HepG2 (cell line): ENCODE measurements around the gene HSPE1. TPM values are rescaled to one million over a fixed set of nuclear protein-coding genes. Genes with fewer than 3 reads are reported as not detected.

ENCODE experiments used
- AKNA ChIP-seq: sonication (generic); formaldehyde crosslinking; IDR thresholded peaks from 2 replicates; pipeline ENCODE4 v1.4.0; 2020; ENCODE audit warnings: missing genetic modification reagents, borderline replicate concordance
- ESRRA ChIP-seq: sonication (generic); formaldehyde crosslinking; IDR thresholded peaks from 2 replicates; pipeline ENCODE4 v1.5.1; 2020; ENCODE audit warnings: mild to moderate bottlenecking, low read depth, missing genetic modification reagents
- HINFP ChIP-seq: sonication (generic); formaldehyde crosslinking; IDR thresholded peaks from 2 replicates; pipeline ENCODE4 v1.4.0; 2020; ENCODE audit warnings: low read depth, mild to moderate bottlenecking, missing genetic modification reagents
- HNRNPLL ChIP-seq: fragments of 200-400 bp; formaldehyde crosslinking; IDR thresholded peaks from 2 replicates; pipeline ENCODE4 v1.6.1; 2017; ENCODE audit warnings: mild to moderate bottlenecking, low read depth, low read length; ENCODE audit not compliant: poor library complexity, severe bottlenecking
- KMT2B ChIP-seq: IDR thresholded peaks from 2 replicates; pipeline ENCODE4 v1.6.1; 2016; ENCODE audit warnings: missing genetic modification reagents, missing compliant biosample characterization
- MED1 ChIP-seq: sonication (generic); formaldehyde crosslinking; IDR thresholded peaks from 2 replicates; pipeline ENCODE4 v1.4.0; 2020; ENCODE audit warnings: missing genetic modification reagents
- NFYB ChIP-seq: sonication (generic); formaldehyde crosslinking; IDR thresholded peaks from 2 replicates; pipeline ENCODE4 v1.4.0; 2020; ENCODE audit warnings: missing genetic modification reagents
- NR3C1 ChIP-seq: sonication (generic); formaldehyde crosslinking; IDR thresholded peaks from 2 replicates; pipeline ENCODE4 v1.4.0; 2020; ENCODE audit warnings: missing genetic modification reagents
- RARG ChIP-seq: sonication (generic); formaldehyde crosslinking; IDR thresholded peaks from 2 replicates; pipeline ENCODE4 v1.4.0; 2020; ENCODE audit warnings: low read depth, mild to moderate bottlenecking, missing genetic modification reagents
- SYNCRIP ChIP-seq: fragments of 200-400 bp; formaldehyde crosslinking; IDR thresholded peaks from 2 replicates; pipeline ENCODE4 v1.6.1; 2018; ENCODE audit warnings: mild to moderate bottlenecking, low read depth, low read length; ENCODE audit not compliant: insufficient read depth
- TARDBP ChIP-seq: sonication (generic); formaldehyde crosslinking; IDR thresholded peaks from 2 replicates; pipeline ENCODE4 v1.8.0; 2022; ENCODE audit warnings: mild to moderate bottlenecking, missing genetic modification reagents
- TBL1XR1 ChIP-seq: fragments of 150-350 bp; IDR thresholded peaks from 2 replicates; pipeline ENCODE4 v1.6.1; 2014; ENCODE audit warnings: borderline replicate concordance, low read length; ENCODE audit not compliant: partially characterized antibody
- TFE3 ChIP-seq: IDR thresholded peaks from 2 replicates; pipeline ENCODE4 v1.6.1; 2016
- TRAFD1 ChIP-seq: sonication (generic); formaldehyde crosslinking; IDR thresholded peaks from 2 replicates; pipeline ENCODE4 v1.5.1; 2020; ENCODE audit warnings: missing genetic modification reagents, mild to moderate bottlenecking, borderline replicate concordance
- ZBTB2 ChIP-seq: sonication (generic); formaldehyde crosslinking; IDR thresholded peaks from 2 replicates; pipeline ENCODE4 v1.8.0; 2022; ENCODE audit warnings: low read depth, missing genetic modification reagents
- ZNF256 ChIP-seq: sonication (generic); formaldehyde crosslinking; conservative IDR thresholded peaks from 2 replicates; pipeline ENCODE4 v1.4.0; 2020; ENCODE audit warnings: missing genetic modification reagents
- ZNF678 ChIP-seq: sonication (generic); formaldehyde crosslinking; IDR thresholded peaks from 2 replicates; pipeline ENCODE4 v1.4.0; 2020; ENCODE audit warnings: mild to moderate bottlenecking, missing genetic modification reagents
- ZNF879 ChIP-seq: sonication (generic); formaldehyde crosslinking; IDR thresholded peaks from 2 replicates; pipeline ENCODE4 v1.8.1; 2023; ENCODE audit warnings: missing genetic modification reagents
- polyA plus RNA-seq, 8 experiments: library from polyadenylated mRNA; depleted of rRNA in 3 of 8; stranded (reverse) in 7 of 8; unstranded in 1 of 8; fragments of >200 nt; fragmentation: Illumina TruSeq in 4 of 8; extraction: Trizol in 4 of 8; gene quantifications; 2 replicates each; pipeline versions ENCODE4 v1.2.1 to v1.2.3, GENCODE V29; 2011 to 2016; ENCODE audit warnings: low read depth in 4 of 8, missing spikeins in 1 of 8, mixed read lengths in 1 of 8; ENCODE audit not compliant: insufficient read depth in 1 of 8
- total RNA-seq, 5 experiments: library from RNA; depleted of rRNA; stranded (reverse); fragments of >200 nt; fragmentation: Illumina TruSeq; extraction: Trizol; gene quantifications; 2 replicates each; pipeline ENCODE4 v1.2.3, GENCODE V29; 2016; ENCODE audit warnings: low read depth in 1 of 5

Gene HSPE1
- total and polyA plus RNA-seq, 2 of the 13 experiments (the other 11 are each of a cell fraction or from before 2014, with no cell fraction given), result 244 to 823 TPM

GRCh38 chr2:197515739-197516392 lies 15.7 kb downstream of the HSPE1 start, which contains the start of gene MOB4 (continued):
- TF ChIP-seq ZNF256 (CRISPR knock-in tag) (no peak), ZNF678 (CRISPR knock-in tag) (no peak; the same call in 1 of the 2 replicates), TRAFD1 (peak; percentile 98; the same call in 1 of the 2 replicates), HNRNPLL (peak; percentile 97), RARG (CRISPR knock-in tag) (peak; percentile 99), ESRRA (CRISPR knock-in tag) (peak; percentile 90), TARDBP (CRISPR knock-in tag) (peak; percentile 99), MED1 (peak; percentile 94), SYNCRIP (no peak), ZNF879 (CRISPR knock-in tag) (peak; percentile 92), TFE3 (peak; percentile 96), NR3C1 (CRISPR knock-in tag) (no peak), TBL1XR1 (peak; percentile 81), NFYB (CRISPR knock-in tag) (peak; percentile 69), ZBTB2 (CRISPR knock-in tag) (peak; percentile 98), HINFP (CRISPR knock-in tag) (peak; percentile 97), KMT2B (CRISPR knock-in tag) (peak; percentile 99), AKNA (CRISPR knock-in tag) (0 out of 2 replicates have a peak, but pooled peaks have one; percentile 26)
